Stimulated activated naive CD8-positive, alpha-beta T cell treated with anti-CD3 and anti-CD28 coated beads, Interleukin-15, amount 100 ng/mL, for 72 hours (primary cell): Measurements from ENCODE around the gene PHKA1.
"Not testable (repeated sequence)": the region's sequence is repeated elsewhere in the genome, so short reads cannot be mapped to it uniquely, and the experiment has no call there.

ENCODE experiments used
- ATAC-seq: fragments of 150-1000 bp; cut with Tn5 transposase; 2 replicates; pipeline ENCODE4 v1.10.0; 2021; ENCODE audit warnings: mild to moderate bottlenecking, moderate library complexity
- DNase-seq, 2 donors: peaks; one replicate each; pipeline ENCODE4 v3.0.0; 2021 to 2022
- H3K27ac Mint-ChIP-seq, 2 donors: one replicate each; pipeline ENCODE4 v1.8.0; 2022; ENCODE audit warnings: mild to moderate bottlenecking in 2 of 2, mixed read lengths in 2 of 2, moderate library complexity in 2 of 2
- H3K27me3 Mint-ChIP-seq: one replicate; pipeline ENCODE4 v1.8.0; 2022; ENCODE audit warnings: mixed read lengths
- H3K4me1 Mint-ChIP-seq: one replicate; pipeline ENCODE4 v1.8.0; 2022; ENCODE audit warnings: mild to moderate bottlenecking, mixed read lengths
- H3K4me3 Mint-ChIP-seq, 2 donors: one replicate each; pipeline ENCODE4 v1.8.0; 2022; ENCODE audit warnings: mild to moderate bottlenecking in 2 of 2, mixed read lengths in 2 of 2, moderate library complexity in 1 of 2
- H3K9me3 Mint-ChIP-seq, 2 donors: one replicate each; pipeline ENCODE4 v1.8.0; 2022; ENCODE audit warnings: mixed read lengths in 2 of 2

PHKA1 gene

DNA sequence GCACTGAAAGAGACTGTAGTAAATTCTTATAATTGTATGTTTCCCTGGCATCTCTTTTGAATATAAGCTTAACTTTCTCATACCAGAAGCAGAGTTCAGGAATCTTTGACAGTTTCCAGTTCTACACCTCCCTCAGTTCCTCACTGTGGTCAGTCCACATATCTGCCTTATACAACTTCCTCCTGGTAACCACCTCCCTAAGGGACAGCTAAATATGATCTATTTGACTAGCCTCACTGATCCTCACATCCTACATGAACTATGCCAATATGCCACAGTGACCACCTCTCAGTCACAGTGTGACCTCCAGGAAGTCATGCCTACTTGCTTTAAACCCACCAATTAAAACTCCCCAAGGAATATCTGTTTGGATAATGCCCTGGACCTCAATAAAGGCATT, 89.9 kb downstream of the PHKA1 start:
- Mint-ChIP-seq H3K4me1 (peaks cover 12% of the 10 kb centered on the region), H3K27me3 (no peaks in the 10 kb centered on the region), H3K4me3 (no peak overlapping the region), H3K27ac (no peak overlapping the region), H3K9me3 (no peaks in the 10 kb centered on the region)
- no peak for DNase-seq
- no peak for ATAC-seq

DNA sequence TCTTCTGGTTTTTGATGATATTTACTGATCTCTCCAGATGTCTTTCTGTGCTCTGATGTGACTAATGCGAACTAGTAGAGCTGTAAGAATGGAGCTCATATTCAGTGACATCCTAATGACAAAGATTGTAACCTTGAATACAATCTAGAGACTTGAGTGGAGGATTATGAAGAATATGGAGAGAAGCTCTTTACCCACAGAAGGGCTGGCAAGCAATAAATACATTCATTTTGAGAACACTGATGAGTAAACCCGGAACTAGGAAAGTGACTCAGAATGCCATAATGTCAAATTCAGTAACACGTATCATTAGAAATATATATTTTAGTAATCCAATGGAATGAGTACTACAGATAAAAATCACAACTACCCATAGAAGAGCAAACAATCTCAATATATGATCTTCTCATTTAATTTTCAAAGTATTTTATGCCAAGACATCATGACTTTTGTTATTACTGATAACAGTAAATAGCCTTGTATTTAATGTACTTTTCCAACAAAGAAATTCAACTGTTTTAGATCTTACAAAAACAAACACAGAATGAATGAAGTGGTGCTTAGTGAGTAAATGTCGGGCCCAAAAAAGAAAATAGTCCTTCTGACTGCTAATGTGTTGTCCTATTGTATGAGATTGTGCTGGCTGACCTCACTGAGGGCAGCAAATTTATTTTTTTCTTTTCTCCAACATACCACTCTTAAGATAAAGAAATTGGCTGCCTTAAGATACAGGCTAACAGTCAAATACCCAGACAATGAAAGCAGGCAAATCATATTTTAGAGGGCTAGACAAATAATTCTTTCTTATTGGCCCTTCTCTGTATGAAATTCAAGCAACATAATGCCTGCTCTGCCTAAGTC, 92.3 kb downstream of the PHKA1 start:
- Mint-ChIP-seq H3K4me3 (peak overlapping the region in 1 of 2 donors; percentile 45), H3K27me3 (peaks cover 3% of the 10 kb centered on the region), H3K27ac (peak overlapping the region in 1 of 2 donors; percentile 40), H3K9me3 (no peaks in the 10 kb centered on the region), H3K4me1 (peaks cover 12% of the 10 kb centered on the region)
- ATAC-seq (peak; percentile 99), DNase-seq (peak; percentile 2 to 18)

DNA sequence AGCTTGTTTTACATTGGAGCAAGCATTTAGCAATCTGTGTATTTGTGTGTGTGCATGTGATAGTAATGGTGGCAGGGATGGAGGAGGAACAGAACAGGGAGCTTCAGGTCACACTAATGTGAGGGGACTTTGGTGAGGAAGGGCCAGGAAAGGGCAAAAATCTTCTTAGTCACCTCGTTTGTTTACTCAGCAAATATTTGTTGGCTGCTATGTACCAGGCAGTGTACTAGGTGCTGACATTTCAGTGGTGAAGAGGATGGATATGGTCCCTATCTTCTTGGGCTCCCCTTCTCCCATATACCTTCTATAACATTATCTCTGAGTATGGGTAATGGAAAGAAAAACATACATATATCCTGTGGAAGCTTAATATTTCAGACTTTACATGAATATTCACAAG, 92.9 kb downstream of the PHKA1 start:
- peaks cover 12% of the 10 kb centered on the region for H3K4me1 Mint-ChIP-seq
- peak overlapping the region in 1 of 2 donors; percentile 57 for H3K27ac Mint-ChIP-seq
- H3K9me3 Mint-ChIP-seq = no peaks in the 10 kb centered on the region
- peaks cover 6% of the 10 kb centered on the region for H3K27me3 Mint-ChIP-seq
- DNase-seq = no peak
- H3K4me3 Mint-ChIP-seq = peak overlapping the region; percentile 44 to 45
- peak; percentile 47 for ATAC-seq

DNA sequence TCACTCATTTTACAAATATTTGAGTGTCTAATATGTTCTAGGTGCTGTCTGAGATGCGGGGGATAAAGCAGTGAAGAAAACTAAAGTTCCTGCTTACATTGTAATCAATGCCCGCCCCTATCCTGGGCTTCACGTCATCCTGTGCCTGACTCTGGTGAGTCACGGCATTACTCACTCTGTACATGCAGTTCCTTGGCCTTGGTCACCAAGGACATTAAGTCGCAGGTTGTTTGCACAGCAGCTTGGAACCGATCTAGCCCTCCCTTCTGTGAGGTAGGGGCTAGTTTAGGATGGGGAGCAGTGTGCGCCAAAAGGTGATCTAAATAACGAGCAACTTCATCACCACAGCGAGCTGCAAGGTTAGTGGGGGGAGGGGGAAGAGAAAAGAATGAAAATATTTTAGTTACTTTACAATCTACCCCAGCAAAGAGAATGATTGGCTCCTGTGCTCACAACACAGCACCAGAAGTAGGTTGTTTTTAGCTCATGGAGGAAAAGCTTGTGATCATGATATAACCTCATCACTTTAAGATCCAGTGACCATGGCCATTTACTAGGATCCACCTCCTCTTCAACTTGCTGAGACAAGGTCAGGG, 93.5 kb downstream of the PHKA1 start:
- peaks cover 6% of the 10 kb centered on the region for H3K27me3 Mint-ChIP-seq
- peak overlapping the region in 1 of 2 donors; percentile 54 for H3K27ac Mint-ChIP-seq
- peak; percentile 44 for ATAC-seq
- DNase-seq = peak in 1 of 2 donors; percentile 13
- no peaks in the 10 kb centered on the region for H3K9me3 Mint-ChIP-seq
- peak overlapping the region; percentile 44 to 66 for H3K4me3 Mint-ChIP-seq
- H3K4me1 Mint-ChIP-seq = peaks cover 12% of the 10 kb centered on the region

DNA sequence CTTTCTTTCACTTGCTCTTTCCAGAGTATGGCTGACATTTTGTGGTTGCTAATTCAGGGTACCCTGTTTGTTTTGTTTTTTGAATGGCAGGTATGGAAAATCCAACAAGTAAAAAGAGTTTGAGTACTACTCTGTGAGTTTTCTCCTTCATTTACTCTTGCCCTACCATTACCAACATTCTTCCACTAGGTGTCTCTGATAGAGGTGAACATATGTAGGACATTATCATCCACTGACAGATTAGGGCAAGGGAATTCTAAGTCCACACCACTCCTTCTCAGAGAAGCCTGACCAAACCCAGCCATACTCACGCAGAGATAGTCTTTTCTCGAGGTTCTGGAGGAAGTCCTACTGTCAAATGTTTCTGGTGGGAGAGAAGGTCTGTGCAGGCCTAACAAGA, 104.8 kb downstream of the PHKA1 start:
- no peak for DNase-seq
- H3K27me3 Mint-ChIP-seq = no peaks in the 10 kb centered on the region
- H3K27ac Mint-ChIP-seq = no peak overlapping the region
- no peaks in the 10 kb centered on the region for H3K9me3 Mint-ChIP-seq
- peaks cover 6% of the 10 kb centered on the region for H3K4me1 Mint-ChIP-seq
- H3K4me3 Mint-ChIP-seq = no peak overlapping the region
- ATAC-seq = no peak

DNA sequence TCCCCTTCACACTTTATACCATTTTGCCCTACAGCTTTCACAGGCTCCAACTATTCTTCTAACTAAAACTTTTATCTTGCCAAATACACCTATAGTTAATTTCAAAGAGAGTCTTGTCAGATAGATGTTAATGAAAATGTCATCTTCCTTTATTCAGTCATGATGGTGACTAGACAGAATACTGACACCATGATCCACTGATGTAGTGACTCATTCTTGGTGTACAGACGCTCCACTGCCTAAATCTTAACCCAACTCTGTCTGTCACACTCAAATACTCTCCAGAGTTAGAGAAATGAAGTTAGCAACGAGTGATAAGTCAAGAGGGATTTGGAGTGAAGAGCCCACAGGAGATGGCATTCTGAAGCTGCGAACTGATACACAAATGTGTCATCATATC, 109.4 kb downstream of the PHKA1 start:
- Mint-ChIP-seq H3K4me3 (no peak overlapping the region), H3K27me3 (no peaks in the 10 kb centered on the region), H3K4me1 (peaks cover 6% of the 10 kb centered on the region), H3K9me3 (no peaks in the 10 kb centered on the region), H3K27ac (no peak overlapping the region)
- DNase-seq (no peak), ATAC-seq (no peak)

DNA sequence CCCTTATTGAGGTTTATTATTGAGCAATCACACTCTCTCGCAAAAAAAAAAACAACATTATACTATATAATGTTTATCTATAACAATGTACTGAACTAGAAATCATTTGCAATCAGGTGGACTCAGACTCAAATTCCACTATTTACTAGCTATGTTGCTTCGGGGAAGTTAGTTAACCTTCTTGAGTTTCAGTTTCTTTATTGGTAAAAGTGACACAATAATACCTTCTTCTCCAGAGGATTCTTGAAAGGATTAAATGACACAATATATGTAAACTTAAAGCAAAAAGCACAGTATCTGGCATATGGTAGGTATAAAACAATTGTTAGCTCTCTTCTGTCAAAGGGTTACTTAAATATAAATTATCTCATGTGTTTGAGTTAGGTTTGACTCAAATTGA, 110.0 kb downstream of the PHKA1 start:
- peaks cover 6% of the 10 kb centered on the region for H3K4me1 Mint-ChIP-seq
- no peaks in the 10 kb centered on the region for H3K9me3 Mint-ChIP-seq
- DNase-seq (no peak), ATAC-seq (no peak)
- no peaks in the 10 kb centered on the region for H3K27me3 Mint-ChIP-seq
- no peak overlapping the region for H3K4me3 Mint-ChIP-seq
- H3K27ac Mint-ChIP-seq = no peak overlapping the region

DNA sequence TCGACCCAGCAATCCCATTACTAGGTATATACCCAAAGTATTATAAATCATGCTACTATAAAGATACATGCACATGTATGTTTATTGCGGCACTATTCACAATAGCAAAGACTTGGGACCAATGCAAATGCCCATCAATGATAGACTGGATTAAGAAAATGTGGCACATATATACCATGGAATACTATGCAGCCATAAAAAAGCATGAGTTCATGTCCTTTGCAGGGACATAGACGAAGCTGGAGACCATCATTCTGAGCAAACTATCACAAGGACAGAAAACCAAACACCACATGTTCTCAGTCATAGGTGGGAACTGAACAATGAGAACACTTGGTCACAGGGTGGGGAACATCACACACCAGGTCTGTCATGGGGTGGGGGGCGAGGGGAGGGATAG, 123.1 kb downstream of the PHKA1 start:
- DNase-seq, H3K27me3 Mint-ChIP-seq, ATAC-seq, H3K4me1 Mint-ChIP-seq, H3K4me3 Mint-ChIP-seq, H3K27ac Mint-ChIP-seq, H3K9me3 Mint-ChIP-seq: not testable (repeated sequence)

DNA sequence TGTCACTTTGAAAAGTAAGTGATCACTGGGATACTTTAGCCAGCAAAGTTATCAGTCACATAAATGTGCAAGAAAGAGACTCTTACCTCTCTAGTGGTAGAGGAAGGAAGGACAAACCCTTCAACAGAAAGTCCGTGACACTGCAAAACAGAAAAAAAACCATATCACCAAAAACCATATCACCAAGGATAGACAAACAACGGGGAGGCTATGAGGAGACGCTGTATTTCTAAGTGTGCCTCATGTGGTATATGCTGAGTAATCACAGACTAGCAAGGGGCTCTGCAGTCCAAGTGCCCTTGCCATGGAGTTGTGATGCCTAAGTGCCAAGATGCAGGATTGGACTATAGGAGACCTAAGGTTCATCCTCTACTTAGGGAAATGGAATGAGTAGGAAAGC, 129.9 kb downstream of the PHKA1 start:
- DNase-seq = no peak
- H3K4me1 Mint-ChIP-seq = no peaks in the 10 kb centered on the region
- H3K9me3 Mint-ChIP-seq = no peaks in the 10 kb centered on the region
- no peak overlapping the region for H3K4me3 Mint-ChIP-seq
- no peak for ATAC-seq
- no peak overlapping the region for H3K27ac Mint-ChIP-seq
- no peaks in the 10 kb centered on the region for H3K27me3 Mint-ChIP-seq

DNA sequence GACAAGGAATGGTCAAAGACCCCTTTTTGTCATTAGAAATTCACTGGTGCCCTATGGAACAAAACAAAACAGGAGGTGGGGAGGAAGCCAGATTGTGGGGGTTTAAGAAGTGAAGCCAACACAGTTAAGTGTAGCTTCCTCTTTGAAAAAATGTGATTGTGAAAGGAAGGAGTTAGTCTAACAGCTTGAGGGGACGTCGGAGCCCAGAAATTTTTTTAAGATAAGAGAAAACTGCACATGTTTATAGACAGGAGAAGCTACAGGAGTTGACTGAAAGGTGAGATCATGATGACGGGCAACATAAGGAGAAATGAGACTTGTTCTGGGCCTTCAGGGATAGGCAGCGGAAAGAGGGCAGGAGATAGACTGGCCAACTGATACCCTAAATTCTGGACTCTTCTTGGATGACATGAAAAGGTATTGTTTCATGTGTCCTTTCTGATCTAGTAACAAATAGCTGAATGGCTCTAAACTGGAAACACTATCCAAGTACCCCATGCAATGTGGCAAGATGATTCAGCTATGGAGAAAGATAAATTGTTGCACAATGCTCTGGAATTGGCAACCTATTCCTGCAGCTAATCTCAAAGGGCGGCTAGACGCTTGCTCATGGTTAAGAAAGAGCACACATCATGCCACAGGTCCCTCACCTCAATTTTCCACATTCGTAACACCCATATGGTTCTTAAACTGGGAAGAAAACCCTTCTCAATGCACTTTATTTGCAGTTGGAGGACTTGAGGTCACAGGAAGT, 137.8 kb downstream of the PHKA1 start:
- H3K27me3 Mint-ChIP-seq = no peaks in the 10 kb centered on the region
- no peak for ATAC-seq
- H3K4me3 Mint-ChIP-seq = no peak overlapping the region
- no peak for DNase-seq
- no peak overlapping the region for H3K27ac Mint-ChIP-seq
- no peaks in the 10 kb centered on the region for H3K4me1 Mint-ChIP-seq
- no peaks in the 10 kb centered on the region for H3K9me3 Mint-ChIP-seq

DNA sequence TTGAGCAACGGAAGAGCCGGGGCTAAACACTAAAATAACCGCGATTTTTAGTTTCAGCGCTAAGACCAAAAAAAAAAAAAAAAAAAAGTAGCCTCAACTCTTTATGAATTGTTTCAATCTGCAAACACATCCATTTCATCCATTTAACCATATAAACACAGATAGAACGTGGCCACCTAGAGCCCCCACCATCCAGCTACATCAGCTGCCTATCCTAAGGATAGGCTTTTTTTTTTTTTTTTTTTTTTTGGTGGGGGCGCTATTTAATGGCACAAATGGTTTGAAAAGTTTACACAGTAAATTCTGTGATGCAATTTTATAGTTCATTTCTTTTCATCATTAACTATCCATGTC, 141.0 kb downstream of the PHKA1 start:
- no peaks in the 10 kb centered on the region for H3K9me3 Mint-ChIP-seq
- H3K27ac Mint-ChIP-seq = peak overlapping the region; percentile 93 to 98
- DNase-seq (no peak), ATAC-seq (peak; percentile 28)
- H3K27me3 Mint-ChIP-seq = no peaks in the 10 kb centered on the region
- no peaks in the 10 kb centered on the region for H3K4me1 Mint-ChIP-seq
- H3K4me3 Mint-ChIP-seq = peak overlapping the region; percentile 87 to 95

DNA sequence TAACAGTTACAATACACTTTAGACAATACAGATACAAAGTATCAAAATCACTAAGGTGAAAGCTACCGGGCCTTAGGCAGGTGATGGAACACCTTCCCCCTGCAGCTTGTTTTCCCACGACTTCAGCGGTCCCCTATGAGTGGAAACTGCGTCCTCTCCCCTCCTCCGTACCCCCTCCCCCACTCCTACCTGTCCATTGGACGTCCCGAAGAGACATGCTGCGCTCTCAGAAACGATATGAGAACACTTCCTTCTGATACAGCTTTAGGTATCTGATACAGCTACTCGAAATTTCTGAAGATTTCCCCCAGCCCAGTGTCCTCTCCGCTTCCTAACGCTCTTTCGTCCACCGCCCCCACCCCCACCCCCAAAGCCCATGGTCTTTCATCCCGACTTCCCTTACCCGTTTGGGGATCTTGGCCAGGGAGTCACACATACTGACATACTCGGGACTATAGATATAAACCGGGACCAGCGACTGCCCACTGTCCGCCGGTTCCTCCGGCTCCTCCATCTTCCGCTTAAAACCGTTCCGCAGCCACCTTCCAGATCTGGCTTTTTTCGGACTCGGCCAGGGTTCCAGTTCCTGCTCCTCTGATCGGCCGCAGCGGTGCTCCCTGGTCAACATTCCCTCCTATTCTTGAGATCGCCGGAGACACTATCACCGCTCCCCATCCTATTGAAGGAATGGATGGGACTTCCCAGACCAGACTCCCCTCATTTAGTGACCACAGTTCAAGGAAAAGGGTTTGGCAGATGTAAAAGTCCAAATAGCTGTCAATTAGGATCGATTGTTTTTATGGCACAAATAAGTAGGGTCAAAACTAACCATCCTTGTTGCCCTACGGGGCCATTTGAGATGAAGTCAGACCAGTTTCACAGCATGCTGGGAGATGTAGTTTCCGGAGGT, 141.6 kb downstream of the PHKA1 start, which contains the start of gene HDAC8:
Gene HDAC8, minus strand, starts transcription at position 596 of the 910 bp plus-strand sequence. Its CDS starts 82 bp downstream, at position 514.
- ATAC-seq = peak; percentile 94
- DNase-seq = peak; percentile 37 to 53
- Mint-ChIP-seq H3K9me3 (no peaks in the 10 kb centered on the region), H3K4me3 (peak within 1 kb of the TSS; percentile 87 to 95), H3K27me3 (no peaks in the 10 kb centered on the region), H3K4me1 (no peaks in the 10 kb centered on the region), H3K27ac (peak within 1 kb of the TSS; percentile 93 to 98)

DNA sequence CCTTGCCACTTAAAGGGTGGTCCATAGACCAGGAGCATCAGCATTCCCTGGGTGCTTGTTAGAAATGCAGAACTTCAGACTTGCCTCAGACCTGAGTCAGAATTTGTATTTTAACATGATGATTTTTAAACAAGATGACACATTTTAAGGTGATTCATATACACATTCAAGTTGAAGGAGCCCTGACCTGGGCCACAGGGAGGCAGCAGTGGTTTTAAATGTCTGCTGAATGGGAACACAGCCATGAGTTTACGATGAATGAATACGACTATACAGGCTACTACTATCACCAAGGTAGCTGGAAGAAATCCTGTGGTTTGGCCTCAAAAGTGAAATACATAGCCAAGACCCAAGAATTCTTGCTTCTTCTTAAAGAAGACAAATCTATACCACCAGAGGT, 144.3 kb downstream of the PHKA1 start:
- Mint-ChIP-seq H3K9me3 (no peaks in the 10 kb centered on the region), H3K27ac (no peak overlapping the region)

DNA sequence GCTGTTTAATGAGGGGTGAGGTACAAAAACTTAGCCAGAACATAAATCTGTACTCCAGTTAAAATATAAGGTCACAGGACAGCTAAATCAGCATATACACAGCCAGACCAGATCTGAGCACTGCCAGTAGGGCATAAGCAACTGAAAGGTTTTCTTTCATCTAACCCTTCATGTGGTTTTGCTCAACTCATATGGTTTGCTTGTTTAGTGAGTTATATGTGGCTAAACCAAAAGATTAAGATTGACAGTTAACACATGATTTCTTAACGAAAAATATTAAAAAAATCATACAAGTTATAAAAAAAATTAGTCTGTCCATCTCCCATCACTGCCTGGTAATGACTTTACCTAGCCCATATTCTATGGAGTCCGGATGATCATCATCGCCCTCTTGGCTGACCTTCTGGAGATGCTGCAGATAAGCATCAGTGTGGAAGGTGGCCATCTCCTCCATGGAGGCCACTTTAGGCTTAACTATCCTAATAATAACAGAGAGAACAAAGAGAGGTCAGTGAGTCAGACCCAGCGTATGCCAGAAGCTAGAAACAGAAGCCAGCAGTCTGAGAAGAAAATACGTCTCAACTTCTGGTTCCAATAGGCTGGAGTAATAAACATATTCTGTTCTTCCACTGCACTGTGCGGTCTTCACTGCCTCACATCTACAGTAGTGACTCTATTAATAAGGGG, 145.6 kb downstream of the PHKA1 start:
- H3K4me3 Mint-ChIP-seq = no peak overlapping the region
- ATAC-seq = no peak
- H3K27me3 Mint-ChIP-seq = no peaks in the 10 kb centered on the region
- H3K4me1 Mint-ChIP-seq = no peaks in the 10 kb centered on the region
- peak overlapping the region in 1 of 2 donors; percentile 14 for H3K27ac Mint-ChIP-seq
- H3K9me3 Mint-ChIP-seq = no peaks in the 10 kb centered on the region
- no peak for DNase-seq

More for the DNA sequence above, 144.3 kb downstream of the PHKA1 start:
- H3K27me3 Mint-ChIP-seq = no peaks in the 10 kb centered on the region
- no peaks in the 10 kb centered on the region for H3K4me1 Mint-ChIP-seq
- H3K4me3 Mint-ChIP-seq = no peak overlapping the region
- DNase-seq (no peak), ATAC-seq (no peak)
